T47D (cell line): ENCODE measurements around the gene SCO2.
"Not testable (repeated sequence)": the region's sequence is repeated elsewhere in the genome, so short reads cannot be mapped to it uniquely, and the experiment has no call there.

Experiments
- DNase-seq, 2 experiments: peaks; one replicate each; pipeline versions ENCODE4 v3.0.0 to v3.0.0-alpha.2; 2011 to 2012; ENCODE audit warnings: low read depth in 1 of 2, low spot score in 1 of 2
- JUND ChIP-seq: IDR thresholded peaks from 2 replicates; pipeline ENCODE4 v1.6.1; 2012; ENCODE audit warnings: low read depth
- in situ Hi-C: cut with HindIII; loops from 2 replicates; pipeline ENCODE4 v1.10.0; 2016; ENCODE audit warnings: low sequenced_read_pairs, low pct_unique_long_range_greater_than_20kb

SCO2 gene

GRCh38 chr22:50526108-50526833, 873 bp upstream of the SCO2 start:
- TF ChIP-seq JUND = no peak
- peak; percentile 58 to 68 for DNase-seq
- in situ Hi-C loops = no loop called here

GRCh38 chr22:50525858-50526107, 385 bp upstream of the SCO2 start:
- no peak for TF ChIP-seq JUND
- in situ Hi-C loops = no loop called here
- no peak for DNase-seq

GRCh38 chr22:50524676-50525103, 708 bp downstream of the SCO2 start:
- in situ Hi-C loops = no loop called here
- DNase-seq = no peak
- no peak for TF ChIP-seq JUND

- in situ Hi-C loops = no loop called here
- no peak for TF ChIP-seq JUND
- no peak for DNase-seq
Observed at GRCh38 chr22:50523806-50524675, 1.4 kb downstream of the SCO2 start.

GRCh38 chr22:50523458-50523805, 2.0 kb downstream of the SCO2 start:
- no peak for TF ChIP-seq JUND
- in situ Hi-C loops = no loop called here
- no peak for DNase-seq

GRCh38 chr22:50522806-50523438, 2.5 kb downstream of the SCO2 start:
- in situ Hi-C loops = no loop called here
- no peak for DNase-seq
- no peak for TF ChIP-seq JUND

GRCh38 chr22:50522208-50522805, 3.1 kb downstream of the SCO2 start:
- TF ChIP-seq JUND = no peak
- no peak for DNase-seq
- in situ Hi-C loops = no loop called here

- no peak for TF ChIP-seq JUND
- in situ Hi-C loops = no loop called here
- DNase-seq = no peak
Observed at GRCh38 chr22:50521710-50522109, 3.7 kb downstream of the SCO2 start.

- no peak for TF ChIP-seq JUND
- in situ Hi-C loops = no loop called here
- DNase-seq = no peak
Observed at GRCh38 chr22:50520826-50521453, 4.5 kb downstream of the SCO2 start.

GRCh38 chr22:50520184-50520583, 5.2 kb downstream of the SCO2 start:
- in situ Hi-C loops = not testable (repeated sequence)

GRCh38 chr22:50519151-50519550, 6.2 kb downstream of the SCO2 start:
- DNase-seq = no peak
- in situ Hi-C loops = no loop called here
- no peak for TF ChIP-seq JUND

More at GRCh38 chr22:50520184-50520583, 5.2 kb downstream of the SCO2 start:
- not testable (repeated sequence) for DNase-seq

GRCh38 chr22:50518606-50519005, 6.8 kb downstream of the SCO2 start:
- no peak for DNase-seq
- TF ChIP-seq JUND = no peak
- in situ Hi-C loops = no loop called here
